ENCODE measurements around the gene SLC4A7.
"Not testable (repeated sequence)": the region's sequence is repeated elsewhere in the genome, so short reads cannot be mapped to it uniquely, and the experiment has no call there.

The SLC4A7 gene
- long read RNA-seq, donor 1 = 0 reads
- long read RNA-seq, donor 2 = 0 reads
- long read RNA-seq, donor 3 = 0 reads
- long read RNA-seq, donor 4 = 0 reads
- long read RNA-seq, donor 5 = 0 reads
- long read RNA-seq, donor 6 = 0 reads
- long read RNA-seq, donor 7 = 0 reads
- long read RNA-seq, donor 8, partial matches to known transcripts = 0 of 1 reads
- long read RNA-seq, donor 8, other reads (novel, unspliced or antisense) = 0 of 1 reads

- peak; percentile 93 for DNase-seq
These were observed at the start of gene SLC4A7 for GRCh38 chr3:27484015-27484844. TSS of gene SLC4A7 (minus strand) at chr3:27484384. CDS start at chr3:27484126, 258 bp downstream.

- DNase-seq = peak; percentile 15
These were observed 49.0 kb upstream of the SLC4A7 start for GRCh38 chr3:27533261-27533607.

GRCh38 chr3:27532426-27533260 is 48.5 kb upstream of the SLC4A7 start:
- no peak for DNase-seq

GRCh38 chr3:27531193-27531751 is 47.1 kb upstream of the SLC4A7 start:
- not testable (repeated sequence) for DNase-seq

GRCh38 chr3:27528791-27529190 is 44.6 kb upstream of the SLC4A7 start:
- no peak for DNase-seq

GRCh38 chr3:27526614-27527315 is 42.6 kb upstream of the SLC4A7 start:
- no peak for DNase-seq

GRCh38 chr3:27521872-27522265 is 37.7 kb upstream of the SLC4A7 start:
- no peak for DNase-seq

- DNase-seq = no peak
These were observed 37.1 kb upstream of the SLC4A7 start for GRCh38 chr3:27521179-27521871.

- DNase-seq = no peak
These were observed 27.7 kb upstream of the SLC4A7 start for GRCh38 chr3:27511724-27512422.

- DNase-seq = no peak
These were observed 25.2 kb upstream of the SLC4A7 start for GRCh38 chr3:27509376-27509775.

- no peak for DNase-seq
These were observed 24.2 kb upstream of the SLC4A7 start for GRCh38 chr3:27508424-27508823.

- no peak for DNase-seq
These were observed 23.5 kb upstream of the SLC4A7 start for GRCh38 chr3:27507515-27508266.

GRCh38 chr3:27507111-27507510 is 22.9 kb upstream of the SLC4A7 start:
- no peak for DNase-seq

- no peak for DNase-seq
These were observed 20.6 kb upstream of the SLC4A7 start for GRCh38 chr3:27504749-27505148.

- no peak for DNase-seq
These were observed 19.3 kb upstream of the SLC4A7 start for GRCh38 chr3:27503526-27503925.

- DNase-seq = no peak
These were observed 17.6 kb upstream of the SLC4A7 start for GRCh38 chr3:27501759-27502158.

GRCh38 chr3:27500986-27501385 is 16.8 kb upstream of the SLC4A7 start:
- no peak for DNase-seq

GRCh38 chr3:27500035-27500434 is 15.9 kb upstream of the SLC4A7 start:
- no peak for DNase-seq

GRCh38 chr3:27494784-27495183 is 10.6 kb upstream of the SLC4A7 start:
- no peak for DNase-seq

- DNase-seq = no peak
These were observed 4.6 kb upstream of the SLC4A7 start for GRCh38 chr3:27488821-27489220.
